ENCODE results near the gene PUS3.

PUS3 gene

DNA sequence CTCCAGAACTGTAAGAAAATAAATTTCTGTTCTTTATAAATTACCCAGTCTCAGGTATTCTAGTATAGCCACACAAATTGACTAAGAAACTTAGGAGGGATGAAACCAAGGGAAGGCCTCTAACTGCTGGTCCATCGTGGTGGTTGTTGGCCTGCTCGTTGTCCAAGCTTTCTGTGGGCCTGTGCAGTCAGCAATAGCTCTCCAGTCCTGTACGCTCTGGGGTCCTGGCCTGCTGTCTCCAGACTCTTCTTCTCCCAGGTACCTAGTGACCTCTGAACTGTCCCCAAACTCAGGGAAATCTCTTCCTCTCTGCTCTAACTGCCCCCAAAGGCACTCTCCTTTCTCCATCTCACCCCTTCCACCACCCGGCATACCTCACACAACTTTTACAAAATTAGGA is 37.1 kb upstream of the PUS3 start:
- DNase-seq: no peak

DNA sequence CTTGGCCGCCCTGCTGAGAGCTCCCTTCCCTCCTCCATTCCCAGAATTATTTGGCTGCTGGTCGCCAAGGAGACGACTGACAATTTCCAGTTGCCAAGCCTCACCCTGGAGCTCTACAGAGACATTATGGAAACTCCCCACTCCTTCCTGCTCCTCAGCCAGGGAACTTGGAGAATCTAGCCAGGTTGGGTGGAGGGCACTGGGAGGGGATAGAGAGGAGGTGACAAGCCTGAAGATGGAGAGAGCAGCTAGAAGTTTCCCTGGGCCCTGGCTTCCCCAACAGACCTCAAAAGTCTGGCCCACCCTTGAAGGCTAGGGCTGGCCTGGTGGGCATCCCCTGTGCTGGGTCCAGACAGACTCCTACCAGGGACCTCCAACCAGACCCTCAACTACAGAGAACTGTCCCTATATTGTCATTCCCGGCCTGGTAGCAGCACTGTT is 36.1 kb upstream of the PUS3 start:
- DNase-seq: peak; percentile 21

DNA sequence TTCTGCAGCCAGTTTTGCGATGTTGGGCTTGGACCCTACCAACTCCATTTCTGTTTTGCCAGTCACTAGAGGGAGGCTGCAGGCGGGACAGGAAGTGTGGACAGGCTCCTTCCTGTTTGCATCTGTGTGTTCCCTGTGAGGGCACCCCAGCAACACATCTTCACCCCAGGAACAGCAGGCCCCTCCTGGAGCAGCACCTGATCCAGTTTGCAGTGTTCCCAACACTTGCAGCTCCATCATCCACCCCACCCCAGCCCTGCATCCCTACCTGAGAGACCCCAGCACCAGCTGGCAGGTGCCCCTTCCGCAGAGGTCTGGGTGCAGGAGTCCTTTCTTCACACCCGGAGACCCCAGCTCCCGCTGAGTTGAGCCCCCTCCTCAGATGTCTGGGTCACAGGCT is 35.4 kb upstream of the PUS3 start:
- no peak for DNase-seq

GRCh38 chr11:125935618-125936199 is 32.7 kb upstream of the PUS3 start:
- DNase-seq: no peak

DNA sequence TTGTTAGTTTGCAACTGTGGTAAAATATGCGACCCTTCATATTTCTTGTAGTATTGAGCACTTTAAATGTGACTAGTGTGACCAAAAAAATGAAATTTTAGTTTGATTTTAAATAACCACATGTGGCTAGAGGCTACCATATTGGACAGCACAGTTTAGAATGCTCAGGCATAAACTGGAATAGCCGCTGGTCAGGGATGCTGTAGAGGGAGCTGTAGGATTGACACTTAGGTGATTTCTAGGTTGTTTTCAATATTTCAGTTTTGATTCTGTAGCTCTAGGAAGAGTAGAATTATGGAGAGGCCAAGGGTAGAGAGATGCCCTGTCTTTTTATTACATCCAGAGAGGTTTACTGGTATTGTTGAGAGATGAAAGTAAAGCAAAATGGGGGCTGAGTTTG is 32.0 kb upstream of the PUS3 start:
- DNase-seq: no peak

- no peak for DNase-seq
Measured at GRCh38 chr11:125934473-125934872, 31.5 kb upstream of the PUS3 start.

DNA sequence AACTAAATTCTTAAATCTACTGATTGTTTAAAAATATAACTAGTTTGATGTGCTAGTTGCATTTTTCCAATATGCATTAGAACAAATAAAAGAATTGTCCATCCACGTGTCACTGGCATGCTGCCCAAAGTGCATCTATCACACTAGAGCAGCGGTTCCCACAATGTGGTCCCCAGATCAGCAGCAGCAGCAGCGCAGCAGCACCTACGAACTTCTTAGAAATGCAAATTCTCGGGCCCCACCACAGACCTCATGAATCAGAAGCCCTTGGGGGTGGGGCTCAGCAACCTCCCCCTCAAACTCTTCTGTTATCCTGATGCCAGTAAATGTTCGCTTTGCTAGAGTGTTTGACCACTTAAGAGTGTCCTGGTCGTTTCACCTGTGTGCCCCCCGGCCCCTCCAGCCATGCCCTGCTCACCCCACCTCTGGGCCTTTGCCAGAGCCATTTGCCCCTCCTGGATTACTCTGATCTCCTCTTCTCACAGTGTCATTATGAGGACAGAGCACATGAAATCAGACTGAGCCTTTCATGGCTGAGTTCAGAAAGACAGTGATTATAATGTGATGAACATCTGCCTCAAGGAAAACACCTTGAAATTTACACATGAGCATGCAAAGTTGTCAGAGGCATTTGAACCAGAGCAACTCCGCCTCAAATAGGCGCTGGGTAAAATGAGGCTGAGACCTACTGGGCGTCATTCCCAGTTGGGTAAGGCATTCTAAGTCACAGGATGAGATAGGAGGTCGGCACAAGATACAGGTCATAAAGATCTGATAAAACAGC is 30.2 kb upstream of the PUS3 start:
- DNase-seq: no peak

DNA sequence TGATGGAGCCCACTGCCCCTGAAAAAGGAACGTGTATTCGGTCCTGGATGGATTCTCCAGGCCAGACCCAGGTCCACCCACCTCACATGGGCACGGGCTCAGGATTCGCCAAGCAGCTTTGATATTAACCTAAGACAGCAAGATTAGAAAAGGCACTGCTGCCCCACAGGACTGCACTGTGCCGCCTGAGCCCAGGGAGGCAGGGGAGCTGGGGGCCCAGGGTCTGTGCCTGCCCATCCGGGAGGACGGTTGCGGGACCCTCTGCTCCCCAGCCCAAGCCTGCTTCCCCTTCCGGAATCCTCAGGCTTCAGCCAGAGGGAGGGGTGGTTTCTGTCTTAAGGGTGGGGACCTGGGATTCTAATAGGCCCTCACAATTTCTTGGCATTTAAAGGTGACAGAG is 29.3 kb upstream of the PUS3 start:
- no peak for DNase-seq

DNA sequence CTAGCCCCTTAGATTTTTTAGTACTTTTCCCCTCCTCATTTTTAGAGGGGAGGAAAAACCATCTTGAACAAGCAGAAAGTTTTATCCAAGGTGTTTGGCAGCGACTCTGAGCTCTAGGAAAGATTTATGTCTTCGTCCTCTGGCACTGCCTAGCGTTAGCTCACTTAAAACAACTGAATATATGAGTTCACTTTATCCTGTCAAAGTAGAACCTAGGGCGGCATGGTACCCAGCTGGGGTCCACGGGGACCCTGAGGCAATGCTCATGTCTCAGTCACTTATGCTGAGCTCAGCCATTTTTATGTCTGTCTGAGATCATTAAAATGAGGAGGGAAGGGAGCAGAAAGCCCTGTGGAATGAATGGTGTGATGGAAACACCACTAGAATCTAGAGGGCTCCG is 28.7 kb upstream of the PUS3 start:
- DNase-seq: no peak

GRCh38 chr11:125931116-125931515 is 28.1 kb upstream of the PUS3 start:
- no peak for DNase-seq

- DNase-seq: no peak
Measured at GRCh38 chr11:125930076-125930450, 27.1 kb upstream of the PUS3 start.

GRCh38 chr11:125929445-125930075 is 26.6 kb upstream of the PUS3 start:
- DNase-seq: no peak

DNA sequence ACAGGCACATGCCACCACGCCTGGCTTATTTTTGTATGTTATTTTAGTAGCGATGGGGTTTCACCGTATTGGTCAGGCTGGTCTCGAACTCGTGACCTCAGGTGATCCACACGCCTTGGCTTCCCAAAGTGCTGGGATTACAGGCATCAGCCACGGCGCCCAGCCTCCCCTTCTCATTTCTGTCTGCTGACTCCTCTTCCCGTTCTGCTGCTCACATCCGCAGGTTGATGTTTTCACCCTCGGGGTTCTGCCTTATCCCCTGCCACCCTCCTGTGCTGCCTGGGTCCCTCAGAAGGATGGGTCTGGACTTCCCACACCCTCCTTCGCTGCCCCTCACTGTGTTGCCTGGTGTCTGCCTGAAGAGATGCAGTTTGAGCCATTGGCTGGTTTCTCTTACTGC is 23.7 kb upstream of the PUS3 start:
- no peak for DNase-seq

GRCh38 chr11:125925804-125926203 is 22.8 kb upstream of the PUS3 start:
- no peak for DNase-seq

DNA sequence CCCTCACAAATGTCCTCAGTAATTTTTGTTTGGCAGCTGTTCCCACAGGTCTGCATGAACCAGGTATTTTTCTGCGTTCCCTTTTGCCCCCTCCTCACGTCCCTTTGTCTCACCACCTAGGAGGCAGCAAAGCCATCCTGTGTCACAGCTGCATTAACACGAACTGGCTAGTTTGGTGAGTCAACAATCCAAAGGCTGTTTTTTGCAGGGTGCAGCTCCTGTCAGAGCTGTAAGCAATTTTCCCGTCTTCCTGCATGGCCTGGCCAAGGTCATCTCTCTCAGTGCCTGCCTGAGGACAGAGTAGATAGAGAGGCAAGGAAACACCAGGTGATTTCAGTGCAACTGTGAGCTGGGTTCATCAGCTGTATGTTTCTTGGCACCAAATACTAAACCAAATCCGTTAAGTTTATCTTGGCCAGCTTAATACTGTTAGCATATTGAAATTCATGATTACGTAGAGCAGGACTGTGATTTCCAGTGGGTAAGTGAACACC is 22.3 kb upstream of the PUS3 start:
- DNase-seq: peak; percentile 69

- no peak for DNase-seq
Measured at GRCh38 chr11:125924384-125925007, 21.5 kb upstream of the PUS3 start.

- DNase-seq: no peak
Measured at GRCh38 chr11:125923633-125924032, 20.6 kb upstream of the PUS3 start.

DNA sequence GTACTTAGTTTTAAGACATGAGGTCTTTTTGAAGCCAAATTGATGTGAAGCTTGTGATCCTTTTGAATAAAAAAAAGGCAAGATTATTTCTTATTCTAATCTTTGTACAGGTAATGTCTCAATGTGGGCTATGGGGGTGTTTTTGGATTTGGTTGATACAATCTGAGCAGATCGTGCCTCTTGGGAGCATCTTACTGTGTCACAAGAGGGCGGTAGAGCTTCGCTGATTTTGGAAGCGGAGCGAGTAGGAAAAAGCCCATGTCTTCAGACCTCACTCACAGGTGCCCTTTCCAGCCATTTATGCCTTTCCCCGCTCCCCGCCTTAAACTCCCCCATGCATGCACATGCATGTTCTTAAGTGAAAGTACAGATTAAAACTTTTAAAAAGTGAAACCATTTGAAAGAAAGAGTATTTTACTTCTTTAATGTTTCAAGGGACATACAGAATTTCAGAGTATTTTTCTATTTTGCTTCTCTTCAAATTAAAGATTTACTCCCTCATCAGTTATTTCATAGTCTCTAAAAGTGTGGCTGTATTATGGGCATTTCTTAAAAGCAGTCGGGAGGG is 20.1 kb upstream of the PUS3 start:
- DNase-seq: peak; percentile 84

GRCh38 chr11:125922156-125922555 is 19.1 kb upstream of the PUS3 start:
- no peak for DNase-seq

DNA sequence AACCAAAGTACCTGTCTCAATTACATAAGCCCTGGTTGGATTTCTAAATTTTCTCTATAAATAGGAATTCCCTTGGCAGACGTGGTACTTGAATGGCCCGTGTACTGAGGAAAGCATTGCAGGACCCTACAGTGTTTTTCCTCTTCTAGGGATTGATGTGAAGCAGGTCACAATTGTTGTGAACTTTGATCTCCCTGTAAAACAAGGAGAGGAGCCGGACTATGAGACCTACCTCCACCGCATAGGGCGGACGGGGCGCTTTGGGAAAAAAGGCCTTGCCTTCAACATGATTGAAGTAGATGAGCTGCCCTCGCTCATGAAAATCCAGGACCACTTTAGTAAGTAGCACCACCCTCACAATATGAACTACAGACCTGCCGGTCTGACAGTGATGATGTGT is 18.0 kb upstream of the PUS3 start:
- DNase-seq: no peak

DNA sequence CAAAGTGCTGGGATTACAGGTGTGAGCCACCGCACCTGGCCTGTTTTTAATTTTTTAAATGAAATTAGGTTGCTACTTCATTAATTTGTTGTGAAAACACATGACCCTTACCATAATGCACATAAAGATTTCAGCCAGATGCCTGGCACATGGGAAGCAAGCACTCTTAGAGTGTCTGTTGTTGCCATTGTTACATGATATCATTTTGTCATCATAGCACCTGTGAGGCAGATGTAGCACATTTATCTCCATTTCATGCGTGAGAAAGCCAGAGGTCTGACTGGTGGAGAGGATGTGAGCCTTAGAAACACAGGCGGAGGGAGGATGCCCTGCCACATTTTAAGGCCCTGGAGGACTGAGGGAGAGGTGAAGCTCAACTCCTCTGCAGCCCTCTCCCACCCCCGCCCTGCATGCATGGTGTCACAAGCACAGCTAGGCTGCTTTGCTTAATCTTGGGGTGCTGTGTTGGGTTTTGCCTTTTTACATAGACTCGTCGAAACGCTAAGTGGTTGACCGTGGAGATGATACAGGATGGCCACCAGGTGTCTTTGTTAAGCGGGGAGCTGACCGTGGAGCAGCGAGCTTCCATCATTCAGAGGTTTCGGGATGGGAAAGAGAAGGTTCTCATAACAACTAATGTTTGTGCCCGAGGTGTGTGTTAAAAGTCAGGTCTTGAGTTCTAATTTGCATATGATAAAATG is 15.3 kb upstream of the PUS3 start:
- DNase-seq: no peak

DNA sequence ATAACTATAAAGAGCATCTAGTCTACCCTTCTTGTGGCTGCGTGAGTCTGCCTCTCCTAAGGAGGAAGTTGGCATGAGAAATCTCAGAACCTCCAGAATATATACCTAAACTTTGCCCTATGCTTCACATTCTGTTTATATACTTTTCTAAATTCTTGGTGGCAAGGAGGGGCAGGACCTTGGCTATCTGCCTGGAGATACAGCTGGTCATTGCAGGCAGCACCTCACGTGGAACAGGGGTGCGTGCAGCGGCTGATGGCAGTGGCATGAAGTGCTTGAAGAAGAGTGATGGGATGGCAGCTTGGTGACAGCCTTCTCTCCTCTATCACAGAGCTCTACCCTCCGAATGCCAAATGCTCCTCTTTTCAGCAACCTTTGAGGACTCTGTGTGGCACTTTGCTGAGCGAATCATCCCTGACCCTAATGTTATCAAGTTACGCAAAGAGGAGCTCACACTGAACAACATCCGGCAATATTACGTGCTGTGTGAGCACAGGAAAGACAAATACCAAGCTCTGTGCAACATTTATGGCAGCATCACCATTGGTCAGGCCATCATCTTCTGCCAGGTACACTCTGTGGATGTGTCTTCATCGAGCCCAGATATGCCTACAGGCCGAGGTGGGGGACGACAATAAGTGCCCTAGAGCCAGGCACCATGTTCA is 13.8 kb upstream of the PUS3 start:
- no peak for DNase-seq
